ENCODE measurements around the gene CYTH1.
"Not testable (repeated sequence)": the region's sequence is repeated elsewhere in the genome, so short reads cannot be mapped to it uniquely, and the experiment has no call there.

Gene CYTH1

DNA sequence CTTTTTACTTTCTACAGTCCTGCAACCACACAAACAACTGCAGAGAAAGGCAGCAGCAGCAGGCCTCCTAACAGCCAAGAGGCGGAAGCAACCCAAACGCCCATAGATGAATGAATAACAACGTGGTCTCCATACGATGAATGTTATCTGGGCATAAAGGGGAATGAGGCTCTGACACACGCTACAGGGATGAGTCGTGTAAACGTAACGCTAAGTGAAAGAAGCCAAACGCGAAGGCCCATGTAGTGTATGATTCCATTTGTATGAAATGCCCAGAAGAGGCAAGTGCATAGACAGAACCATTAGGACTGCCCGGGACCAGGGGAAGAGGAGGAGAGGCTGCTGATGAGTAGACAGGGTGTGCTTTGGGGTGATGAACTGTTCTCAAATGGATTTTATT is 110.1 kb downstream of the CYTH1 start:
- no peak overlapping the region for H3K4me3 ChIP-seq (ENCODE audit: low read length)
- H3K9ac ChIP-seq (ENCODE audit: low read depth, low read length), result no peak overlapping the region
- no peaks in the 10 kb centered on the region for H3K9me3 ChIP-seq (ENCODE audit: insufficient read depth, low read depth, low read length)
- 95% methylated on average over 11 of the region's 11 CpGs for WGBS
- H3K27ac ChIP-seq (ENCODE audit: low read depth, low read length), result no peak overlapping the region
- no peaks in the 10 kb centered on the region for H3K4me1 ChIP-seq (ENCODE audit: insufficient read depth, low read length)
- peaks cover 2% of the 10 kb centered on the region; the same call in 1 of the 2 replicates for H3K36me3 ChIP-seq (ENCODE audit: insufficient read depth, low read length)
- H3K27me3 ChIP-seq (ENCODE audit: insufficient read depth, low read length), result no peaks in the 10 kb centered on the region

DNA sequence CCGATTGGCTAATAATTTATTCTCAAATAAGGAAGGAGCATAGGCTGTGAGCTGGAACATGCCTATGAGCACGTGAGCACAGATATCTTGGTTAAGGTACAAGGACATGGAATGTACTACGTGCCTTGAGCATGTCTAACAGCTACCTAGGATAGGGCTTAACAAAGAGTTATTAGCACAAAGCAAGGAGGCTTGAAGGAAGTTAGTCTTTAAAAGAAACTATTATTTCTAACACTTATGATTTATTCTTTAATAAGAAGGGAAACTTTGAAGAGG is 110.4 kb downstream of the CYTH1 start:
- WGBS, result 77% methylated on average over 3 of the region's 3 CpGs
- not testable (repeated sequence) for H3K9me3 ChIP-seq (ENCODE audit: insufficient read depth, low read depth, low read length); H3K27ac ChIP-seq (ENCODE audit: low read depth, low read length); H3K9ac ChIP-seq (ENCODE audit: low read depth, low read length); H3K27me3 ChIP-seq (ENCODE audit: insufficient read depth, low read length); H3K4me1 ChIP-seq (ENCODE audit: insufficient read depth, low read length); H3K36me3 ChIP-seq (ENCODE audit: insufficient read depth, low read length); H3K4me3 ChIP-seq (ENCODE audit: low read length)

DNA sequence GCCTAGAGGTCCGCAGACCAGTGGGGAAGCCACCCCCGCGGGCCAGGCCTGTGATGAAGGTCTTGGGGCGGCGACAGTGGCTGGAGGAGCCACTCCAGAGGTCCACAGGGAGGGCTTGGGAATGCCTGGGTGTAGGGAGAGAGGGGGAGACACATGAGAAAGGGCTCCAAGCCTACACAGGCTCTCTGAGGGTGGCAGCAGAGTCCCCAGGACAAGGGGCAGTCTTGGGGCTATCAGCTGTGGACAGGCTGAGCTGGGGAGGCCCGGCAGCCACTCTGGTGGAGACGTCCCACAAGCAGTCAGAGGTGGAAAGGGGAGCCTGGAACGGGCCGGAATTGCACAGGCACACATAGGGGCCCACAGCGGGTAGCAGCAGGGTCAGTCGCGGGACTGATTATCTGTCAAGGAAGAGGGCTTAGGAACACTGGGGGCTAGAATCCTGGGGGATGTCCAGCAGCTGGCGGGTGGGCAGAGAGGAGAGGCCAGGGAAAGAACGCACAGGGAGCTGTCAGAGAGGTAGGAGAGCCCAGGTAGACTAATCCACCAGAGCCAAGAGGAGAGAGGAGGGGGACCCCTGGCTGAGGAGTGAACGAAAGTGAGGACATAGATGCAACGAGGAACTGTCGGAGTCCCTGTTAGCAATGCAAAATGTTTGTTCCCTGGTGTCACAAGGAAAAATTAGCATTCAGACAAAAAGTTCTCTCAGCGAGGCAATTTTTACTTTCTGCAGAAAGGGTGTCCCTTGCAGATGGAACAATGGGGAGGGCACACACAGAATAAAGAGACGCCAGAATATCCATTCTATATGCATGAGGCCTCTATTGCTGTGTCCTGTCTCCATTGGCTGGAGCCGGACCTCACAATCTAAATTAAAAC is 111.0 kb downstream of the CYTH1 start:
- 91% methylated on average over 20 of the region's 20 CpGs for WGBS
- Histone ChIP-seq H3K36me3 (ENCODE audit: insufficient read depth, low read length) (peaks cover 2% of the 10 kb centered on the region; the same call in 1 of the 2 replicates), H3K4me1 (ENCODE audit: insufficient read depth, low read length) (no peaks in the 10 kb centered on the region)

DNA sequence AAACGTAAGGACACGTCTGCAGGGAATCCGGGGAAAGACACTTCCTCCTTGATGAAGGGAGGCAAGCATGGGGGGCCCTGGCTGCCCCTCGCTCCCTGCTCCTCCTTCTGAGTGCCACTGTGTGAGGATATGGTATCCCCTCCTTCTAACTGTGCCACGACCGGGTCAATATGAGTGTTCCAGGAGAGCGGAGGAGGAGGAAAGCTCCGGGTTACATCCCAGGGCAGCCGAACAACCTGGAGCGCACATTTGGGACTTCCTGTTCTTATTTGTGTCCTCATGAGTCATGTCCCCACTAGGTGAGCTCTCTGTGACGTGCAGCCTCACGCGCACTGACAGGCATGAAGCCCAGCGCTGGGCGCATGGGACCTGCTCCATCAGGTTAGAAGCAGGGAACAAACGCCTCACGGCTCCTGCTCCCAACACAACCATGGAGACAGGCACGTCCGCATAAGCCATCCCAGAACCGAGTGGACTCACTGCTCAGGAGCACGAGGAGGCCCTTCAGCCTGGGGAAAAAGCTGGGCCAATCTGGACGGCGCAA is 112.0 kb downstream of the CYTH1 start:
- H3K4me1 ChIP-seq (ENCODE audit: insufficient read depth, low read length), result no peaks in the 10 kb centered on the region
- WGBS, result 96% methylated on average over 23 of the region's 23 CpGs

More for the DNA sequence above, 111.0 kb downstream of the CYTH1 start:
- H3K27me3 ChIP-seq (ENCODE audit: insufficient read depth, low read length), result no peaks in the 10 kb centered on the region
- no peaks in the 10 kb centered on the region for H3K9me3 ChIP-seq (ENCODE audit: insufficient read depth, low read depth, low read length)
- H3K4me3 ChIP-seq (ENCODE audit: low read length), result no peak overlapping the region
- H3K27ac ChIP-seq (ENCODE audit: low read depth, low read length), result no peak overlapping the region
- H3K9ac ChIP-seq (ENCODE audit: low read depth, low read length), result no peak overlapping the region

DNA sequence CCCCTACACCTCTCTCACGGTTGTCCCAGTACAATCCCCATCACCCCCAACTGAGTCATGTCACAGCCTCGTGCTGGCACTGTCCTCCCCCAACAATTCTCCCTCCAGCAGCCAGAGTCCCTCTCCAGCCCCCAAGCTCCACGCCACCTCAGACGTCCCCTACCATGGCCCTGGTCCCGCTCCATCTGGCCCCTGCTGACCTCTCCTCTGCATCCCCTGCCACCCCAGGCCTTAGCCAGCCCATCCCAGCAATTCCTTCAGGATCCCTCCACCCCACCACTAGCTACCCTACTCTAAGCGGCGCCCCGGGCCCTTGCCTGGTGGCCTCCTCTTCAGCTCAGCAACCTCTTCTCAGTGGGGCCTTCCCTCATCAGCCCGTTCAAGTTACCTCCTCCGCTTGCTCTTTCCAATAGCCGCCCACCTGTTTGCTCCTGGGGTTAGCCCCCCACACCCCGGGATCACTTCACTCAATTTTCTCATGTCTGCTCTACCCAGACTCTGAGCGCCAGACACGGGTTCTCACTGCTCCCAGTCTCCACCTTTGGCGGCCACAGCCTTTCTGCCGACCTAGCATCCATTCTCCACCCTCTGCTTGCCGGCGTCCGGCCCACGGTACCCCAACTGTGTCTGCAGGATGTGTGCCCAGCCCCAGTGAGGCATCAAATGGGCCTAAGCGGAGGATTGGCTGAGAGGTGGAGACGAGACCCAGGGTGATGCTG is 112.7 kb downstream of the CYTH1 start:
- no peaks in the 10 kb centered on the region for H3K9me3 ChIP-seq (ENCODE audit: insufficient read depth, low read depth, low read length)
- WGBS, result 94% methylated on average over 22 of the region's 22 CpGs
- H3K27me3 ChIP-seq (ENCODE audit: insufficient read depth, low read length), result no peaks in the 10 kb centered on the region

More for the DNA sequence above, 112.0 kb downstream of the CYTH1 start:
- Histone ChIP-seq H3K27ac (ENCODE audit: low read depth, low read length) (no peak overlapping the region), H3K9ac (ENCODE audit: low read depth, low read length) (no peak overlapping the region), H3K4me3 (ENCODE audit: low read length) (no peak overlapping the region), H3K27me3 (ENCODE audit: insufficient read depth, low read length) (no peaks in the 10 kb centered on the region), H3K36me3 (ENCODE audit: insufficient read depth, low read length) (peaks cover 2% of the 10 kb centered on the region; the same call in 1 of the 2 replicates), H3K9me3 (ENCODE audit: insufficient read depth, low read depth, low read length) (no peaks in the 10 kb centered on the region)

DNA sequence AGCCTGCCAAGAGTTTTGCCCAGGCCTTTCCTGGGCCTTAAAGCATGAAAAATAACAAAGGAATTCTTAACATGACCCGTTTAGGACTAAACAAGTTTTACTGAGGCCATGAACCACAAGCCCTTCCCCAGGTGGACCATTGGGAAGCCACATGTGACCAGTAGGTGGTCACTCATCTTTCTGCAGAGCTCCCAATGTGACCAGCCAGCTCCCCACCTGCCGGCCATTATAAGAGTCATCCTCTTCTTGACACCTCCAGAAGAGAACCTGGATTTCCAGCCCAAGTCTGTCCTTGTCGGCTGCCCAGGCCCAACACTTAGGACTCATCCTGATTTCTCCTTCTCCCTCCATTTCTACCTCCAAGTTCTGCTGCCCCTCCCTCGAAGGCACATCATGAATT is 113.2 kb downstream of the CYTH1 start:
- no peaks in the 10 kb centered on the region for H3K4me1 ChIP-seq (ENCODE audit: insufficient read depth, low read length)
- H3K27ac ChIP-seq (ENCODE audit: low read depth, low read length), result no peak overlapping the region
- H3K4me3 ChIP-seq (ENCODE audit: low read length), result no peak overlapping the region
- WGBS, result 92% methylated on average over 4 of the region's 4 CpGs
- H3K36me3 ChIP-seq (ENCODE audit: insufficient read depth, low read length), result peaks cover 2% of the 10 kb centered on the region; the same call in 1 of the 2 replicates
- H3K27me3 ChIP-seq (ENCODE audit: insufficient read depth, low read length), result no peaks in the 10 kb centered on the region
- H3K9ac ChIP-seq (ENCODE audit: low read depth, low read length), result no peak overlapping the region
- H3K9me3 ChIP-seq (ENCODE audit: insufficient read depth, low read depth, low read length), result no peaks in the 10 kb centered on the region

More for the DNA sequence above, 112.7 kb downstream of the CYTH1 start:
- Histone ChIP-seq H3K4me1 (ENCODE audit: insufficient read depth, low read length) (no peaks in the 10 kb centered on the region), H3K4me3 (ENCODE audit: low read length) (no peak overlapping the region), H3K27ac (ENCODE audit: low read depth, low read length) (no peak overlapping the region), H3K36me3 (ENCODE audit: insufficient read depth, low read length) (peaks cover 2% of the 10 kb centered on the region; the same call in 1 of the 2 replicates), H3K9ac (ENCODE audit: low read depth, low read length) (no peak overlapping the region)

DNA sequence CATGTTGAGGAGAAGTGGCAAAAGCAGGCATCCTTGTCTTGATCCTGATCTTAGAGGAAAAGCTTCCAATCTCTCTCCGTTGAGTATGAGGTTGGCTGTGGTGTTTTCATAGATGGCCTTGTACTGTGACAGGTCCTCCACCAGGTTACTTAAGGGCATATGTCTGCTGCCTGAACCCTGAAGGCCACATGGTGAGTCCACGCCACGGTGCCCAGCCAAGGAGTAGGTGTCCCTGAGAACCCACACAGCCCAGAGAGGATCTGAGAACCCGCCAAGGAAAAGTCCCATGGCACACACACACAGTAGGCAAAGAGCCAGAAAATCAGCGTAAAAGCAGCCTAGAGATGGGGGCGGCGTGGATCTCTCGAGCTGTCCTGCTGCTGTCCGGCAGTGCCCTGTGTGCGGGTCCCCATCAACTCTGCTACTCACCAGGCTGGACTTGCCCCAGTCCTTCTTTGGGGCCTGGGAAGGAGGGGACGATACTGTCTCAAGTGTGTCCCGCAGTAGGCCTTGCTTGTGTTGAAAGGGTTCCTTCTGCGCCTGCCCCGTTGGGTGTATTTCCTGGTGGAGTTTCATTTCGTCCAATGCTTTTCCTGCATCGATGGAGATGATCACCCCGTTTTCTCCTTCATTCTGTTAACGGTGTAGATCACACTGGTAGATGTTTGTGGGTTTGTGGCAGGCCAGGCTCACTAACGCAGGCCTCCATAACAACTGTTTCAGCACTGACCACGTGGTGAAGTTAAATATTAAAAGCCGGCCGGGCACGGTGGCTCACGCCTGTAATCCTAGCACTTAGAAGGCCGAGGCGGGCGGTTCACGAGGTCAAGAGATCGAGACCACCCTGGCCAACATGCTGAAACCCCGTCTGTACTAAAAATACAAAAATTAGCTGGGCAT is 114.1 kb downstream of the CYTH1 start:
- Histone ChIP-seq H3K36me3 (ENCODE audit: insufficient read depth, low read length) (no peaks in the 10 kb centered on the region), H3K9ac (ENCODE audit: low read depth, low read length) (no peak overlapping the region), H3K4me1 (ENCODE audit: insufficient read depth, low read length) (no peaks in the 10 kb centered on the region), H3K27me3 (ENCODE audit: insufficient read depth, low read length) (no peaks in the 10 kb centered on the region), H3K9me3 (ENCODE audit: insufficient read depth, low read depth, low read length) (no peaks in the 10 kb centered on the region), H3K4me3 (ENCODE audit: low read length) (no peak overlapping the region), H3K27ac (ENCODE audit: low read depth, low read length) (no peak overlapping the region)
- WGBS, result 95% methylated on average over 30 of the region's 30 CpGs

DNA sequence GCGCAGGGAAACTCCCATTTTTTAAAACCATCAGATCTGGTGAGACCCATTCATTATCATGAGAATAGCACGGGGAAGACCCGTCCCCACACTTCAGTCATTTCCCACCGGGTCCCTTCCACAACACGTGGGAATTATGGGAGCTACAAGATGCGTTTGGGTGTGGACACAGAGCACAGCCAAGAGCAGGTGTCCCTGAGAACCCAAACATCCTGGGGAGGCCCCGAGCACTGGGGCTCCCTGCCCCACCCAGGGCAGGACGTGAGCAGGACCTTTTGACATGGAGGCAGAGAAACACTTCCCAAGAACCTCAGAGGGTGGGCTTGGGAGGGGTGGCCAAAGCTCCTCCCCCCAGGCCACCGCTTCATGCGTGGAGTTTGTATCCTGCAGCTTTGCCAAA is 115.0 kb downstream of the CYTH1 start:
- WGBS, result 81% methylated on average over 8 of the region's 10 CpGs
- H3K4me1 ChIP-seq (ENCODE audit: insufficient read depth, low read length), result no peaks in the 10 kb centered on the region
- no peaks in the 10 kb centered on the region for H3K9me3 ChIP-seq (ENCODE audit: insufficient read depth, low read depth, low read length)
- no peak overlapping the region for H3K4me3 ChIP-seq (ENCODE audit: low read length)
- no peaks in the 10 kb centered on the region for H3K36me3 ChIP-seq (ENCODE audit: insufficient read depth, low read length)
- H3K27ac ChIP-seq (ENCODE audit: low read depth, low read length), result no peak overlapping the region
- no peaks in the 10 kb centered on the region for H3K27me3 ChIP-seq (ENCODE audit: insufficient read depth, low read length)
- no peak overlapping the region for H3K9ac ChIP-seq (ENCODE audit: low read depth, low read length)

DNA sequence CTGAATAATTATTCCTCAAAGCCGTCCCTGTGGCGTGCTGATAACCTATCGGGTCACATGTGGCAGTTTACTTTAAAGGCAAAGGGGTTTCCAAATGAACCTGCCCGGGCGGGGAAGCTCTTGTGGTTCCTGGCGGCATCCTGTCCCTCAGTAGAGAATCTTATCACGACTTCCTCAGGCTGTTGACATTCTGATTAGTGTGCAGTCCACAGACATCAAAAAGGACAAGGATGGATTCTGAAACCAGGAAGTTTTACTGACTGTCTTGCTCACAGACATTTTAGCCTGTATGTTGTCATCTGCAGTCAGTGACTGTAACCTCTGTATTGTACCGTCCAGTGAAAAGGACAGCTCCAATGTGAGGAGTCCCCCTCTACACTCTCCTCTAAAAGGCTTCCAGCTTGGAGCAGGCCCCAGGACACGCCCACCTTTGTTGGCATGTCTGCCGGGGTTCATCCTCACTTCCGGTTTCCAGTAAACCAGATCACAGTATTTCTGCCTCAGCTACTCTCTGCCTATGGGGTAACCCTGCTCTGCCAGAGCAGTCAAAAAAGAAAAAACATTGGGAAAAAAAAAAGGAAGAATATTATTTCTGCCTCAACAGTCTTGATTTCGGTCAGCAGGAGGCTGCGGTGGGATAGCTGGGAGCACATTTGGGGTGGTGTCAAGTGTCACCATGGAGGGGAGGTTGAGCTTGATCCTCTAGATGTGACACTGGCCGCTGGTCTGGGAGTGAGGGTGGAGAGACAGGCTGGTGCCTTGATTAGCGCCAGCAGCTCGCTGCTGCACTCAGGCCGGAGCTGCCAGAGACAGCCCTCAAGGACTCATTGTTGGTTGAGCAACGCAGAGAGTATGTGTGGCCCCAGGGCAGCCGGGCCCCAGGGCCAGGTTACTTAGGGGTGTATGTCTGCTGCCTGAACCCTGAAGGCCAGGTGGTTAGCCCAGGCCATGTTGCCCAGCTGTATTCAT is 115.8 kb downstream of the CYTH1 start:
- Histone ChIP-seq H3K27ac (ENCODE audit: low read depth, low read length) (no peak overlapping the region), H3K4me3 (ENCODE audit: low read length) (no peak overlapping the region), H3K4me1 (ENCODE audit: insufficient read depth, low read length) (no peaks in the 10 kb centered on the region), H3K36me3 (ENCODE audit: insufficient read depth, low read length) (no peaks in the 10 kb centered on the region), H3K9ac (ENCODE audit: low read depth, low read length) (no peak overlapping the region), H3K9me3 (ENCODE audit: insufficient read depth, low read depth, low read length) (no peaks in the 10 kb centered on the region), H3K27me3 (ENCODE audit: insufficient read depth, low read length) (no peaks in the 10 kb centered on the region)
- 89% methylated on average over 19 of the region's 19 CpGs for WGBS

DNA sequence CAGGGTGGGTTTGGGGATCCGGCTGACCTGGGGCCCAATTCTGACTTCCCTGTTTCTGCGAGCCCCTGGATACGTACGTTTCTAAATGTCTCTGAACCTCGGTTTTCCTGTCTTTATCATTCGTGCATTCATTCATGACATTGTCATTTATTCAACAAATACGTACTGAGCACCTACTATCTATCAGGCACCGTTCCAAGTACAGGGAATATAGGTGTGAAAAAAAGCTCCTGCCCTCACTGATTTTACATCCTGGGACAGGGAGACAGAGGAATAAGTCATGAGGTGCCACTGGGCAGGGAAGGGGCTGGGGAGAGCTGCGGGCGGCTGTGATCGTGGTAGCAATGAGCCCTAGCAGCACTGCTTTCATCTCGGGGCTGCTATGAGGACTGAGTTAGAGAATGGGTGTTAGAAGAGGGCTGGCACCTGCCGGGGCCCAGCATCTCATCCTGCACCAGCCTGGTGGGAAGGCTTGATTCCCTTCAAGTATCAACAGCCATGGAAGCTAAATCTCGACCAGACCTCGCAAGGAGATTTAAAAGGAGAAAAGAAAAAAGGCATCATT is 116.6 kb downstream of the CYTH1 start:
- WGBS, result 86% methylated on average over 14 of the region's 15 CpGs
- Histone ChIP-seq H3K27me3 (ENCODE audit: insufficient read depth, low read length) (no peaks in the 10 kb centered on the region), H3K4me3 (ENCODE audit: low read length) (no peak overlapping the region), H3K9ac (ENCODE audit: low read depth, low read length) (no peak overlapping the region), H3K36me3 (ENCODE audit: insufficient read depth, low read length) (no peaks in the 10 kb centered on the region), H3K4me1 (ENCODE audit: insufficient read depth, low read length) (no peaks in the 10 kb centered on the region), H3K27ac (ENCODE audit: low read depth, low read length) (no peak overlapping the region), H3K9me3 (ENCODE audit: insufficient read depth, low read depth, low read length) (no peaks in the 10 kb centered on the region)

All from HUES64 (cell line).